Activated naive CD8-positive, alpha-beta T cell treated with anti-CD3 and anti-CD28 coated beads, Interleukin-2, amount 10 ng/mL, durations not matched to agents 7 days and 5 days (primary cell): ENCODE results near the gene ZCCHC14. TPM values are rescaled to one million over a fixed set of nuclear protein-coding genes. Genes with fewer than 3 reads are reported as not detected.

Source experiments
- ATAC-seq: fragments of 150-1000 bp; cut with Tn5 transposase; one replicate; pipeline ENCODE4 v1.10.0; 2021; ENCODE audit warnings: low read depth, moderate library complexity
- POLR2A ChIA-PET: fragments of 350-600 bp; sonication (Branson Sonifier 250); formaldehyde crosslinking; loops from one replicate; lab custom pipeline; 2021; ENCODE audit warnings: antibody characterized with exemption; lab: Charles Lee
- DNase-seq: peaks from one replicate; pipeline ENCODE4 v3.0.0; 2021
- H3K27ac Mint-ChIP-seq: one replicate; pipeline ENCODE4 v1.8.0; 2022; ENCODE audit warnings: mild to moderate bottlenecking, mixed read lengths
- H3K27me3 Mint-ChIP-seq: one replicate; pipeline ENCODE4 v1.8.0; 2022; ENCODE audit warnings: mild to moderate bottlenecking, moderate library complexity, mixed read lengths
- H3K36me3 Mint-ChIP-seq: one replicate; pipeline ENCODE4 v1.8.0; 2021; ENCODE audit warnings: mild to moderate bottlenecking, mixed read lengths
- H3K4me1 Mint-ChIP-seq: one replicate; pipeline ENCODE4 v1.8.0; 2021; ENCODE audit warnings: mixed read lengths
- H3K4me3 Mint-ChIP-seq: one replicate; pipeline ENCODE4 v1.8.0; 2022; ENCODE audit warnings: mild to moderate bottlenecking, moderate library complexity, mixed read lengths
- H3K9me3 Mint-ChIP-seq: one replicate; pipeline ENCODE4 v1.8.0; 2021; ENCODE audit warnings: mixed read lengths
- total RNA-seq, 2 experiments: library from RNA; stranded (reverse); gene quantifications; one replicate each; pipeline ENCODE4 v1.2.3, GENCODE V29; 2021

Gene ZCCHC14
- total RNA-seq, 2 experiments from 2014 or later = 6.6 to 7.7 TPM

DNA sequence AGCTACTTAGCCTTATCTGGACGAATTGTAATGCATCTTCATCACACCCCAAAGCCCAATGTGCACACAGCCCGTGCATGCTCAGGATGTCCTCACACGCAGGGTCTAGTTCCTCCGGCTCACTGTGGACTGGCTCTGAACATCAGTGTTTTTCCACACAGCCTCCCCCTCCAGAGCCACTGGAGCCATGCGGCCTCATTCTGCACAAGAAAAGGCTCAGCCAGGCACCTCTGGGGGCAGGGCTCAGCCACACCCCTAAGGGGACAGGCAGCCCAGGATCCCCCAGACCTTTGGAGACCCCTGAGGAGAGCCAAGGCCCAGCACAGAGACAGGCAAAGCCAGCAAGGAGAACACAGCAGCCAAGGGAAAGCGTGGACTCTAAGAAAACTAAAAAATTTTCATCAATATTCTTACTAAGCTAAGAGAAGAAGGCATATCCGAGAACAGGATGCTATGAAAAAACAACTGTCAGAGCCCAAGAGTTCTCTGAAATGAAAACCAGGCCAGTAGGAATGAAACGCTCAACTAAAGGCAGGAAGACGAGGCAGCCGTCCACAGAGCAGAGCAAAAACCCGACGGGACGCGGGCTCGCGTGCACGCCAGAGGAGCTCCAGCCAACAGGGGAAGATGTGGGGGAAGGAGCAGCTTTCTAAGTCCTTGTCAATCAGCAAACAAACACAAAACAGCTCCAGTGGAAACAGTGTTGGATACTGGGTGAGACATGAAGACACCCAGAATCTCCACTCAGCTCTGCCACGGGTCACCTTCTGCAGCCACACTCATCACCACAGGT lies 66.2 kb downstream of the ZCCHC14 start:
- no peak overlapping the region for H3K4me3 Mint-ChIP-seq
- POLR2A ChIA-PET = no interaction called here
- H3K27ac Mint-ChIP-seq = no peak overlapping the region

DNA sequence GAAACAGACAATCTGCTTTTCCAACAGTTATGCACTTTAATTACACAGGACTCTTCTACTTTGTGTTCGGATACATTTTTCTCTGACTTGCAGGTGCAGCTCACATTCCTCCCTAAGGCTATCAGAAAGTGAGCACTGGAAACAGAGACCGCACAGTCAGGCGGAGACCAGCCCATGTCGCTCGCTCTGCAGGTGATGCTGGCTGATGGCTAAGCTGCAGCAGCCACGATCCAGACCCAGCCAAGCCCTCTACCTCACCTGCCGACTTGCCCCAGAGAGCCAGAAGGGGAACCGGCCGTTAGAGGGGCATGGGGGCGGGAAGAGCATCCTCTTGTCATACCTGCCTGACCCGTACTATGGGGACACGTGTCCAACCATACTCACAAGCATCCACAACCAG lies 66.9 kb downstream of the ZCCHC14 start:
- H3K27me3 Mint-ChIP-seq = no peaks in the 10 kb centered on the region
- no peak overlapping the region for H3K4me3 Mint-ChIP-seq
- POLR2A ChIA-PET = no interaction called here
- ATAC-seq (no peak), DNase-seq (no peak)
- H3K27ac Mint-ChIP-seq = no peak overlapping the region
- H3K36me3 Mint-ChIP-seq = peaks cover 2% of the 10 kb centered on the region
- H3K9me3 Mint-ChIP-seq = no peaks in the 10 kb centered on the region
- no peaks in the 10 kb centered on the region for H3K4me1 Mint-ChIP-seq

More for the DNA sequence above, 66.2 kb downstream of the ZCCHC14 start:
- ATAC-seq (no peak), DNase-seq (no peak)
- Mint-ChIP-seq H3K4me1 (no peaks in the 10 kb centered on the region), H3K9me3 (no peaks in the 10 kb centered on the region), H3K36me3 (peaks cover 2% of the 10 kb centered on the region), H3K27me3 (no peaks in the 10 kb centered on the region)

DNA sequence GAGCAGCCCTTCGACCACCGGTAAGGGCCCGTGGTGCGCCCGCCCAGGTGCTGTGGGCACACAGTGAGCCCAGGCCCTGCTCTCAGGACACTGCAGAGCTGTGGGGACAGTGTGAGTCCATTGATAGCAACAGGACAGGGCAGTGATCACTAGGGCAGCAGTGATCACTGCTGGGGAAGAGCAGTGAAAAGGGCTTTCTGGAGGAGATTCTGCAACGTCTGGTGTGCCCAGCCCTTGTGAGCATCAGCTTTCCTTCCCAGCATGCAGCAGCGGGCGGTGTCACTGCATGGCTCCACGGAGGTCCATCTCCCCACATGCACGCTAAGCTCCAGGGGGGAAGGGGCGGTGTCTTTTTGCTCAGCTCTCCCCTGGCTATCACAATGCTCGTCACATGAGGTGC lies 68.6 kb downstream of the ZCCHC14 start:
- no peaks in the 10 kb centered on the region for H3K9me3 Mint-ChIP-seq
- ATAC-seq = no peak
- no peak overlapping the region for H3K27ac Mint-ChIP-seq
- POLR2A ChIA-PET = no interaction called here
- DNase-seq = no peak
- H3K4me1 Mint-ChIP-seq = no peaks in the 10 kb centered on the region
- no peak overlapping the region for H3K4me3 Mint-ChIP-seq
- H3K27me3 Mint-ChIP-seq = no peaks in the 10 kb centered on the region
- peaks cover 2% of the 10 kb centered on the region for H3K36me3 Mint-ChIP-seq

DNA sequence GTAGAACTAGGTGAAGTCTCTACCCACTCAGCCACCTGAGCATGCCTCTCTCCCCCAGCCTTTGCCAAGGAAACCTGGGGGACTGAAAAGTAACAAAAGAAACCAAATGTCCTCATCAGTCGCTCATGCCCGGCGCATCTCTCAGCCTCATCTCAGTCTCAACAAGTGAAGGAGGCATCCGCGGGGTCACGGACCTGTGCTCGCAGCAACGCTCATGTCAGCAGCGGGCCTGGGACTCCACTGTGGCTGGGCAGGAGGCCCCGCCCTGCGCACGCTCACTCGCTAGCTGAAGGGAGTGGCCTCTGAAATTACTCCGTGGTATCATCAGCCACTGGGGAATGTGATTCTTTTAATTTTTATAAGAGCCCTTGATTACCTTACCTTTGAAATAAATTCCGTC lies 69.4 kb downstream of the ZCCHC14 start:
- no peak overlapping the region for H3K4me3 Mint-ChIP-seq
- DNase-seq = no peak
- no peaks in the 10 kb centered on the region for H3K27me3 Mint-ChIP-seq
- H3K36me3 Mint-ChIP-seq = peaks cover 2% of the 10 kb centered on the region
- no peaks in the 10 kb centered on the region for H3K4me1 Mint-ChIP-seq
- no peak for ATAC-seq
- H3K9me3 Mint-ChIP-seq = no peaks in the 10 kb centered on the region
- POLR2A ChIA-PET = no interaction called here
- H3K27ac Mint-ChIP-seq = no peak overlapping the region

DNA sequence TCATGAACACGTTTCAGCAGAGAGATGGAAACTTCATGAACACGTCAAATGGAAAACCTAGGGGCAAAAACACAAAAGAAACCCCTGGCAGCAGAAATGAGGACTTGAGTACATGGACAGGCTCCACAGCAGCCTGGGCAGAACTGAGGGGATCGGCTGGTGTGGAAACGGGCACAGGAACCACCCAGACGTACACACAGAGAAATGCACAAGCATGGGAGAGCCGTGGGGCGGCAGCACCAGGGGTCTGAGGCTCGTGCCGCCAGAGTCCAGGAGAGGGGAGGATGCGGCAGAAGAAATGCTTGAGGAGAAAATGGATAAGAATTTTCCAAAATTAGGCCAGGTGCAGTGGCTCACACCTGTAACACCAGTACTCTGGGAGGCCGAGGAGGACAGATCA lies 70.7 kb downstream of the ZCCHC14 start:
- no peak overlapping the region for H3K27ac Mint-ChIP-seq
- no peaks in the 10 kb centered on the region for H3K9me3 Mint-ChIP-seq
- H3K4me1 Mint-ChIP-seq = no peaks in the 10 kb centered on the region
- ATAC-seq = no peak
- no peak for DNase-seq
- H3K36me3 Mint-ChIP-seq = peaks cover 2% of the 10 kb centered on the region
- H3K4me3 Mint-ChIP-seq = no peak overlapping the region
- POLR2A ChIA-PET = no interaction called here
- no peaks in the 10 kb centered on the region for H3K27me3 Mint-ChIP-seq

DNA sequence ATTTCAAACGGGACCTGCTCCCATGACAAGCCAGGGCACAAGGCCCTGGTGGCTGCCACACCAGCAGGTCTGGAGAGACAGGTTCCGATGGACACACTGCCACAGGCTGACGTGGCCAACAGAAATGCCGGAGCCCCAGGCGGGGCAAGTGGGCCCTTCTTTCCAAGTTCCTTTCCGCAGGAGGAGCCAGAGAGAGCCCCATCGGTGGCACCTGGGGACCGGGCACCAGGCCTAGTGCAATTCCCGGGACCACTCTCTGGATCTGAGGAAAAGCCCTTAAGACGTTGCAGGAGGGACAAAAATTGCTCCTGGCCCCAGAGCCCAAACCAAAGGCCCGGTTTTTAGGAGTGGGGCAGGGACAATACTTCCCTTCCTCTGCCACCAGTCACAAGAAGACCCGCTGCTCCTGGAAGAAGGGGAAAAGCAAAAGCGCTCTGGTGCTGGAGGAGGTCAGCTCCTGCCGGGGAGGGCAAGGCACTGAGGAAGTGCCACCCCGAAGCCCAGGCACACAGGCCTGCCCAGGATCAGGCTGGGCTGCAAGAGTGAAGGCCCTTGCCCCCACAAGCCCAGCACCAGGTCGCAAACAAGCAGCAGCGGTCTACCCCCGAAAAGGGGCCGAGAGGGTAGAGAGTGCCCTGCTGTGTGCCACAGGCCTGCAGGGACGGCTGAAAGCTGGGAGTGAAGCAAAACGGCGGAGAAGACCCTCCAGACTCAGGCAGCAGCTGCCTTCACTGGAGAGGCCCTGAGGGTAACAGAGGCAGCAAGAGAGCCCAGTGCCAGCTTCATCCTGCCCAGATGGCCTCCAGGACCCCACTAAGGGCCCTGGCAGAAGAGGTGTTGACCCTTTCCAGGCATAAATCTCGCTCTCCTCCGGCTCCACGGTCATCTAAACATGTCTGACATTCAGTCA lies 71.6 kb downstream of the ZCCHC14 start:
- ATAC-seq = no peak
- no peak overlapping the region for H3K27ac Mint-ChIP-seq
- POLR2A ChIA-PET = no interaction called here
- H3K36me3 Mint-ChIP-seq = peaks cover 2% of the 10 kb centered on the region
- no peaks in the 10 kb centered on the region for H3K4me1 Mint-ChIP-seq
- DNase-seq = no peak
- no peaks in the 10 kb centered on the region for H3K27me3 Mint-ChIP-seq
- H3K9me3 Mint-ChIP-seq = no peaks in the 10 kb centered on the region
- no peak overlapping the region for H3K4me3 Mint-ChIP-seq

DNA sequence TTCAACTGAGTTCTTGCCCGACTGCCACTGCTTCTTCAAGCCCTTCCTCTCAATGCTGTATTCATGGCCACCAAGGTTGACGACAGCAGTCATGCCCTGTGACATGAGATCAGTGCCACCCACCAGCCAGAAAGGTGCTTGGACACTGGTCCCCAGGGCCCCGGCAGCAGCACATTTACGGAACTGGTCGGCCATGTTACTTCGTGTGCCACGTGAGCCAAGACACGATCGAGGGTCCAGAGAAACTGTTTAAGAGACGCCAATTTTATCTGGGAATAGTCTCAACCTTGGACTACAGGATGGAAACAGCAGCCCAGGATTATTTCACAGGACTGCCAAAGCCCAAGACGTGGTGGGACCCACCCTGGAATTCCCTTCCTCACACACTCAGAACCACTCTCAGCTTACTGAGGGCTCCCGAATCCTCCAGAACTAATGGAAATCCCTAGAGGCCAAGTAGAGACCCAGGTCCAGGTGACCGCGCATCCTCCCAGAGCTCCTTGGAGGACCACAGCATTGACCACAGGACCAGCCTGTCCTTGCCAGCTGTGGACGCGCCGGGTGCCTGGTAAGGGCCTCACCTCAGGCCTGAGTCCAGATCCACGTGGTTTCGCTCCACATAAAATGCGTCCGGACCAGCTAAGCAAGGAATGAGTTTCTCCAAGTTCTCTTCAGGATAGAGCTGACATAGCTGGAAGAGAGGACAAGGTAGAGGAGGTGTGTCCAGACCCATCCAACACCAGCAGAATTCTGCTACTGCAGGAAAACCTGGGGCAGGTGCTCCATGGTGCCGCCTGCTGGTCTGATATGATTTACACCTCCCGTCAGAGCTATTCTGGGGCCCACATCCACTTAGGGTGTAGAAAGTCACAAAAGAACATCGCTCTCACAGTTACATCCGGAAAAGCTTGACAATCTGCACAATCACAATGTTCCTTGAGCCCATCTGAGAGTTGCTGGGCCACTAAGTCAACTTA lies 72.5 kb downstream of the ZCCHC14 start:
- Mint-ChIP-seq H3K9me3 (no peaks in the 10 kb centered on the region), H3K27me3 (no peaks in the 10 kb centered on the region), H3K4me1 (no peaks in the 10 kb centered on the region), H3K27ac (no peak overlapping the region), H3K4me3 (no peak overlapping the region), H3K36me3 (peaks cover 2% of the 10 kb centered on the region)
- DNase-seq = no peak
- POLR2A ChIA-PET = no interaction called here
- ATAC-seq = no peak

DNA sequence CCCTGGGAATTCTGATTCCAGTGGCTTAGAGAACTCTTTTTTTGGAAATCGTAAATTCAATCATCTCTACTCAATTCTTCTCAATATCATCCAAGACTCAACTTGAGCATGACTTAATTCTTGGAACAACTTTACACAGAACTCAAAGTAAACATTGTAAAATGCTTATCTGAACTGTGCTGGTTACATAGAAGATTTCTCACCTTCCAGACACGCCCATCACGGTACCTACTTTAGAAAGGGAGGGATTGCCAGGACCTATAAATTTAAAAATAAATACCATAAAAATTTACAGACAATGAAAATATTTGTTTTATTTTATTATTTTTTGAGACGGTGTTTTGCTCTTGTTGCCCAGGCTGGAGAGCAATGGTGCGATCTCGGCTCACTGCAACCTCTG lies 74.2 kb downstream of the ZCCHC14 start:
- Mint-ChIP-seq H3K4me1 (no peaks in the 10 kb centered on the region), H3K36me3 (peaks cover 2% of the 10 kb centered on the region), H3K27me3 (no peaks in the 10 kb centered on the region), H3K9me3 (no peaks in the 10 kb centered on the region), H3K27ac (no peak overlapping the region), H3K4me3 (no peak overlapping the region)
- POLR2A ChIA-PET = no interaction called here
- ATAC-seq (no peak), DNase-seq (no peak)

DNA sequence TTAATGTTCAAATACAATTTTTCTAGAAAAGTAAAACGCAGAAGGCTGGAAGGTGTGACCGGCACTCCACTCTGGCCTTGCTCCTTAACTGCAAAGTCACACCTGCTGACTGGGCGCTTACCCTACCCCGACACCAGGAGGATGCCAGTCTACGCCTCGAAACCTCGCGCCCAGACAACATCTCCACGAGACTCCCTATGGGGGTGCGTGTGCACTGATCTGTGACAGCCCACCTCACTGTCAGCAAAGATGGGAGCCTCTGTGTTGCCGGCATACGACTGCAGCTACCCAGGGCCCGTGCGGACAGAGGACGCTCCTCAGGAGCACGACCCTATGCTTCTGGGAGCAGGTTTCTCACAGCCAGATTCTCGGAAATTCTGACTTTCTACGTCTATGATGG lies 74.6 kb downstream of the ZCCHC14 start:
- no peak overlapping the region for H3K4me3 Mint-ChIP-seq
- ATAC-seq (no peak), DNase-seq (no peak)
- H3K4me1 Mint-ChIP-seq = no peaks in the 10 kb centered on the region
- POLR2A ChIA-PET = no interaction called here
- no peaks in the 10 kb centered on the region for H3K27me3 Mint-ChIP-seq
- H3K27ac Mint-ChIP-seq = no peak overlapping the region
- peaks cover 2% of the 10 kb centered on the region for H3K36me3 Mint-ChIP-seq
- H3K9me3 Mint-ChIP-seq = no peaks in the 10 kb centered on the region

DNA sequence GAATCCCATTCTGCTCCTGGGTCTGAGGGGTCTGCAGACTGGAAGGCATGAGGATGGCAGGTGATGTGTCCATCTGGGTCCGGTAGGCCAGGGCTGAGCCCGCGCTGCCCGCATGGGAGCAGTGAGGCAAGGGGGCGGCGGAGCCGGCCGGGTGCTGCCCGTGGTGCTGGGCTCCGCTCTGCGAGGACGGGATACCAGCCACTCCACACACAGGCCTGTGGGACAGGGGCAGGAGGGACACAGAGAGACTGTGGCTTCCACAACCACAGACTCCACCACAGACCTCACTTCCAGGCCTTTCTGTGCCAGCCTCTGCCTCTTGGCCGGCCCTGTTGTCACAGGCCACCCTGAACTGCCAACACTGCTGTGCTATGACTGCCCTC lies 75.3 kb downstream of the ZCCHC14 start:
- H3K27me3 Mint-ChIP-seq = no peaks in the 10 kb centered on the region
- H3K27ac Mint-ChIP-seq = no peak overlapping the region
- no peak for DNase-seq
- H3K4me3 Mint-ChIP-seq = no peak overlapping the region
- H3K36me3 Mint-ChIP-seq = peaks cover 2% of the 10 kb centered on the region
- H3K4me1 Mint-ChIP-seq = no peaks in the 10 kb centered on the region
- ATAC-seq = no peak
- H3K9me3 Mint-ChIP-seq = no peaks in the 10 kb centered on the region
- POLR2A ChIA-PET = no interaction called here

DNA sequence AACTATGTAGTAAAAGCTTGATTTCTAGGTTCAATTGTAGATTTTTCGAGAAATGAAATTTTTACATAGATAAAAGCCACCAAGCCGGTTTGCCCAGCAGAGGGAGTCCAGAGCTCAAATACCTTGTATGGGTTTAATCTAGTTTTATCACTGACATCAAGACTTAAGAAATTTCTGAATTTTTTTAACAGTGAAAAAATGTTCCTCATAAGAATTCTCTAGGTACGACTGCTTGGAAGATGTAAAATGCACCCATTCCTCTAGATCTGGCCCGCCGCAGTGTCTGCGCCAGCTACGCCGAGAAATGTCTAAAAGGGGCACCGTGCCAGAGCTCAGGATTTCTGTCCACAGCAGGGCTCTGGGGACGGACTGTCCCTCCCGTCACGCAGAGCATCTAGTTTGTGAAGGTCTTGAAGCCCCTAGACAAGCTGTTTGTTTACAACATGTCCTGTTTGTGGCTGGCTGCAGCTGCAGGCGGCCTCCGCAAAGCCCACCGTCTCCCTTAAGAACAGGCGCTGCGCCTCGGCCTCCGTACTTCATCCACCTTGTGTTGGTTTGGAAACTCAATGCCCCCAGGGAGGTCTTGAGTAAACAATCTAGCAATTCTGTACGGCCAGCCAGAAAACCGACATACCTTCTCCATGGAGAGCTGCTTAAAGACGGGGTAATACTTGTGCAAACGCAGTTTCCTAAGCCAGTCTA lies 75.8 kb downstream of the ZCCHC14 start:
- Mint-ChIP-seq H3K4me3 (no peak overlapping the region), H3K4me1 (no peaks in the 10 kb centered on the region), H3K27me3 (no peaks in the 10 kb centered on the region), H3K36me3 (peaks cover under 1% of the 10 kb centered on the region), H3K27ac (no peak overlapping the region), H3K9me3 (no peaks in the 10 kb centered on the region)
- DNase-seq (no peak), ATAC-seq (no peak)
- POLR2A ChIA-PET = no interaction called here

DNA sequence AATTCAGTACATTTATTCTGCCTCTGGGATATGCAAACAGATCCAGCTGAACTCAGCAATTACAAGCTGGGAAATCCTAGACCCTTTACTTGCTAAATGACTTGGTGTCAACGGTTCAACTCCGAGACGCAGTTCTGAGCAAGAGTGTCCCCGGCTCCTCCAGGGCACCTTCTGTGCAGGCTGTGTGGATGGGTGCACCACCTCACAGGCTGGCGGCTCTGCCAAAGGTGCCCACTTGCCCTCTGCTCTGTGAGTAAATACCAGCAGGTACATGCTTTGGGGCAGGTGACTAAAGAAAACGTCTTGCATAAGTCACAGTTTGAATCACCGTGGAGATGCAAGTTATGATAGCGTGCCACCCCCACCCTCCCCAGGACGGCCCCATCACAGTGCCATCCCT lies 77.4 kb downstream of the ZCCHC14 start:
- Mint-ChIP-seq H3K27me3 (no peaks in the 10 kb centered on the region), H3K27ac (no peak overlapping the region), H3K36me3 (no peaks in the 10 kb centered on the region), H3K9me3 (no peaks in the 10 kb centered on the region), H3K4me3 (no peak overlapping the region), H3K4me1 (no peaks in the 10 kb centered on the region)
- DNase-seq (no peak), ATAC-seq (no peak)
- POLR2A ChIA-PET = no interaction called here
